Measurements from ENCODE around the gene ZNF32.
"Not testable (repeated sequence)": the region's sequence is repeated elsewhere in the genome, so short reads cannot be mapped to it uniquely, and the experiment has no call there.

ZNF32 gene

DNA sequence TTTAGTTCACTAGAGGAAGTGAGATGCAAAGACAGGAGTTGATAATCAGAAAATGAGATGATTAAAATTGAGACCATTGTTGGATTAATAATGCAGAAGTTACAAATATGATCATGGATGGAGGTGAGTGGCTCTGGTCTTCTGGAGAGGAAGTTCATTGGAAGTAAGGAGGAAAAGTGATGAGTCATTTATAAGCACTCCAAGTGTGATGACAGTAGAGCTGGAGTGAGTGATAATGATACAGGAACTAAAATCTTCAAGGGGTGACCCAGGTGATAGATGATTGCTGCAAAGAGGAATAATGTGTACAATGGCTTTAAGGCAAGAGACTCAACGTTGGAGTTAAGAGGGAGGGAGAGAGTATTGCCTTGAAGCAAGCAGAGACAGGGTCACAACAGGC lies 20.7 kb downstream of the ZNF32 start:
- no peaks in the 10 kb centered on the region for H3K4me1 ChIP-seq (ENCODE audit: control insufficient read depth in 1 of 2, insufficient read depth in 2 of 2, low read length in 2 of 2)
- H3K27me3 ChIP-seq (ENCODE audit: low read depth, low read length), result no peaks in the 10 kb centered on the region
- no peaks in the 10 kb centered on the region for H3K36me3 ChIP-seq (ENCODE audit: control insufficient read depth in 1 of 2, insufficient read depth in 2 of 2, low read length in 2 of 2)
- H3K9me3 ChIP-seq (ENCODE audit: control insufficient read depth in 1 of 2, low read length in 2 of 2), result peaks cover 0 to 6% of the 10 kb centered on the region in 2 donors
- H3K4me3 ChIP-seq (ENCODE audit: low read depth in 1 of 2, low read length in 2 of 2), result no peak overlapping the region
- H3K27ac ChIP-seq (ENCODE audit: low read length), result no peak overlapping the region

DNA sequence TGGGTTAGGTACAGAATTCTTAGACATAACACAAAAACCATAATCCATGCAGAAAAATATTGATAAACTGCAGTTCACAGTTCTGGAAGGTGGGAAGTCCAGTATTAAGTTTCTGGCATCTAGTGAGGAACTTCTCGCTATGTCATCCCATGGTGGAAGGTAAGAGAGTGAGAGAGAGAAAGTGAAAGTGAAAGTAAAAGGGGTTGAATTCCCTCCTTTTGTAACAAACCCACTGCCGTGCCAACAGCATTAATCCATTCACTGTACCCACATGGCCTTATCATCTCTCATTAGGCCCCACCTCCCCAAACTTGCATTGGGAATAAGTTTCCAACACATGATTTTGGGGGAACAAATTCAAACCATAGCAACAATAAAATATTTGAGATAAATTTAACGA lies 25.3 kb downstream of the ZNF32 start:
- no peaks in the 10 kb centered on the region for H3K4me1 ChIP-seq (ENCODE audit: control insufficient read depth in 1 of 2, insufficient read depth in 2 of 2, low read length in 2 of 2)
- no peaks in the 10 kb centered on the region for H3K36me3 ChIP-seq (ENCODE audit: control insufficient read depth in 1 of 2, insufficient read depth in 2 of 2, low read length in 2 of 2)
- no peaks in the 10 kb centered on the region for H3K27me3 ChIP-seq (ENCODE audit: low read depth, low read length)
- H3K9me3 ChIP-seq (ENCODE audit: control insufficient read depth in 1 of 2, low read length in 2 of 2), result peaks cover 0 to 3% of the 10 kb centered on the region in 2 donors
- H3K27ac ChIP-seq (ENCODE audit: low read length), result no peak overlapping the region
- H3K4me3 ChIP-seq (ENCODE audit: low read depth in 1 of 2, low read length in 2 of 2), result peak overlapping the region; percentile 32 to 38

DNA sequence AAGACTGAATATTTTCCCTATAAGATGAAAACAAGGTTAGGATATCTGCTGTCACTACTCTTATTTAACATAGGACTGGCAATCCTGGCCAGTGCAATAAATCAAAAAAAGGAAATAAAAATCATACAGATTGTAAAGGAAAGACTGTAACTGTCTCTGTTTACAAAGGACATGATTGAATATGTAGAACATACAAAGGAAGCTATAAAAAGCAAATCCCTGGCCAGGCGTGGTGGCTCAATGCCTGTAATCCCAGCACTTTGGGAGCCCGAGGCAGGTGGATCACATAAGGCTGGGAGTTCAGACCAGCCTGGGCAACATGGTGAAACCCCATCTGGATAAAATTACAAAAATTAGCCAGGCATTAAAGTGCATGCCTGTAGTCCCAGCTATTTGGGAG lies 26.6 kb downstream of the ZNF32 start:
- H3K9me3 ChIP-seq (ENCODE audit: control insufficient read depth in 1 of 2, low read length in 2 of 2), result peaks cover 1 to 7% of the 10 kb centered on the region in 2 donors
- peaks cover 0 to 2% of the 10 kb centered on the region in 2 donors for H3K36me3 ChIP-seq (ENCODE audit: control insufficient read depth in 1 of 2, insufficient read depth in 2 of 2, low read length in 2 of 2)
- H3K27me3 ChIP-seq (ENCODE audit: low read depth, low read length), result no peaks in the 10 kb centered on the region
- no peak overlapping the region for H3K4me3 ChIP-seq (ENCODE audit: low read depth in 1 of 2, low read length in 2 of 2)
- no peak overlapping the region for H3K27ac ChIP-seq (ENCODE audit: low read length)
- no peaks in the 10 kb centered on the region for H3K4me1 ChIP-seq (ENCODE audit: control insufficient read depth in 1 of 2, insufficient read depth in 2 of 2, low read length in 2 of 2)

DNA sequence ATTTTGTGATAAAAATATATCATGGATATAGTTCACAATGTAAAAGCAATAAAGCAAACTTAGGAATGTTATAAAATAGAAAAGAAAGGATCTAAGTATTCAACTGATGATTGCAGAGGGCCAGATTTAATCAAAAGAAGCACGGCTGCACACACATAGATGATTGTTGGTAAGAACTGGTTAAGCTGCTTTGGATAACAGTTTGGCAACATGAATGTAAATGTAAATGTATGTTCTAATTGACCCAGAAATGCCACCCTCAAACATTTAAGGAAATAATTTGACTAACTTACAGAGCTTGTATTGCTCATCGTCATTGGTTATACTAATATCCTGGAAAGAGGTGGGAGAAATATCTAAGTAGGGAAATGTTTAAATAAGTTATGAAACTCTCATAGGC lies 29.3 kb downstream of the ZNF32 start:
- peaks cover 6 to 19% of the 10 kb centered on the region in 2 donors for H3K36me3 ChIP-seq (ENCODE audit: control insufficient read depth in 1 of 2, insufficient read depth in 2 of 2, low read length in 2 of 2)
- H3K27ac ChIP-seq (ENCODE audit: low read length), result no peak overlapping the region
- peaks cover 14 to 21% of the 10 kb centered on the region in 2 donors for H3K9me3 ChIP-seq (ENCODE audit: control insufficient read depth in 1 of 2, low read length in 2 of 2)
- H3K4me1 ChIP-seq (ENCODE audit: control insufficient read depth in 1 of 2, insufficient read depth in 2 of 2, low read length in 2 of 2), result no peaks in the 10 kb centered on the region
- no peak overlapping the region for H3K4me3 ChIP-seq (ENCODE audit: low read depth in 1 of 2, low read length in 2 of 2)
- no peaks in the 10 kb centered on the region for H3K27me3 ChIP-seq (ENCODE audit: low read depth, low read length)

DNA sequence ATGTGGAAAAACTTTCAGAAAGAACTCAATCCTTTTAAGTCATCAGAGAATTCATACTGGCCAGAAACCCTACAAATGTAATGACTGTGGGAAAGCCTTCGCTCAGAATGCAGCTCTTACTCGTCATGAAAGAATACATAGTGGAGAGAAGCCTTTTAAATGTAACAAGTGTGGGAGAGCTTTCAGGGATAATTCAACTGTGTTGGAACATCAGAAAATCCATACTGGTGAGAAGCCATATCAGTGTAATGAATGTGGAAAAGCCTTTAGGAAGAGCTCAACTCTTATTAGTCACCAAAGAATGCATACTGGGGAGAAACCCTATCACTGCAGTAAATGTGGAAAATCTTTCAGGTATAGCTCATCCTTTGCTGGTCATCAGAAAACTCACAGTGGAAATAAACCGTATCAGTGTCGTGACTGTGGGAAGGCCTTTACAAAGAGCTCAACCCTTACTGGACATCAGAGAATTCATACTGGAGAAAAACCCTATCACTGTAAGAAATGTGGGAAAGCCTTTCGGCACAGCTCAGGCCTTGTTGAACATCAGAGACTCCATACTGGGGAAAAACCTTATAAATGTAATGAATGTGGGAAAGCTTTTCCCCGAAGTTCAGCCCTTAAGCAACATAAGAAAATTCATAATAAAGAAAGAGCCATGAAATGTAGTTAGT lies 31.8 kb downstream of the ZNF32 start:
- Histone ChIP-seq H3K9me3 (ENCODE audit: control insufficient read depth in 1 of 2, low read length in 2 of 2) (peaks cover 14 to 21% of the 10 kb centered on the region in 2 donors), H3K4me1 (ENCODE audit: control insufficient read depth in 1 of 2, insufficient read depth in 2 of 2, low read length in 2 of 2) (no peaks in the 10 kb centered on the region), H3K27ac (ENCODE audit: low read length) (no peak overlapping the region), H3K36me3 (ENCODE audit: control insufficient read depth in 1 of 2, insufficient read depth in 2 of 2, low read length in 2 of 2) (peaks cover 6 to 32% of the 10 kb centered on the region in 2 donors), H3K4me3 (ENCODE audit: low read depth in 1 of 2, low read length in 2 of 2) (peak overlapping the region in 1 of 2 donors; percentile 4), H3K27me3 (ENCODE audit: low read depth, low read length) (no peaks in the 10 kb centered on the region)

DNA sequence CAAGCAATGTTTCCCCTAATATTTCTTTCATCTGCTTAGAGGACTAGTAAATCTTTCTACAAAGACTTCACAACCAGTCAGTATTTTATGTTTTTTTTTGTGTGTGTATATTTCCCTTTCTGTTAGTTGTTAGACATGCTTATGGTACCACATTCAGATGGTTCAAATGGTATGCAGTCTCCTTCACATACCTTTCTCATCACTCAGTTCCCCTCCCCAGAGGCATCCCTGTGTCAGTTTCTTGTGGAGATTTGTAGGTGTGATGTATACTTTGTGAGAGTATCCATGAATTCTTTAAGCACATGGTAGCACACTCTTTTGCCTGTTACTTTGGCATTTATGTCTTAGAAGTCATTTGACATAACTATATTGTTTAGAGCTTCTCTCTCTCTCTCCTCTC lies 38.0 kb downstream of the ZNF32 start:
- H3K27ac ChIP-seq (ENCODE audit: low read length), result no peak overlapping the region
- H3K4me1 ChIP-seq (ENCODE audit: control insufficient read depth in 1 of 2, insufficient read depth in 2 of 2, low read length in 2 of 2), result peaks cover 4 to 12% of the 10 kb centered on the region in 2 donors
- H3K27me3 ChIP-seq (ENCODE audit: low read depth, low read length), result no peaks in the 10 kb centered on the region
- peaks cover 0 to under 1% of the 10 kb centered on the region in 2 donors for H3K9me3 ChIP-seq (ENCODE audit: control insufficient read depth in 1 of 2, low read length in 2 of 2)
- H3K36me3 ChIP-seq (ENCODE audit: control insufficient read depth in 1 of 2, insufficient read depth in 2 of 2, low read length in 2 of 2), result peaks cover 0 to 28% of the 10 kb centered on the region in 2 donors
- H3K4me3 ChIP-seq (ENCODE audit: low read depth in 1 of 2, low read length in 2 of 2), result no peak overlapping the region

DNA sequence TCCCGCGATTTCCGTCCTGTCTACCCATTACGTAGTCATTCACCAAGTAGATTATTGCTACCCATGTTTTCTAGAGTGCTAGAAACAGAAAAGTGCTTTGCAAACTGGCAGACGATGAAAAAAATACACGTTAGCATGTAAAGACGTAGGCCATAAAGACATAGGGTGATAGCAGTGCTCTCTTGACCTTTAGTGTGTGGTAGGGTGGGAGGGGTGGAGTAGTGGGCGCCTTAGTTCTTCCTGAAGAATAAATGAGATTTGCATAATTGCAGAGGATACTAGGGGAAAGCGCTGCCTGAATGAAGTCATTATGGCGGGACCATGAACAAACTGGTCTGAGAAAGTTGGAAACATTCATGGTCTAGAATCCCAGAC lies 41.5 kb downstream of the ZNF32 start:
- Histone ChIP-seq H3K9me3 (ENCODE audit: control insufficient read depth in 1 of 2, low read length in 2 of 2) (no peaks in the 10 kb centered on the region), H3K27ac (ENCODE audit: low read length) (no peak overlapping the region), H3K27me3 (ENCODE audit: low read depth, low read length) (no peaks in the 10 kb centered on the region), H3K36me3 (ENCODE audit: control insufficient read depth in 1 of 2, insufficient read depth in 2 of 2, low read length in 2 of 2) (peaks cover 0 to 12% of the 10 kb centered on the region in 2 donors), H3K4me1 (ENCODE audit: control insufficient read depth in 1 of 2, insufficient read depth in 2 of 2, low read length in 2 of 2) (peaks cover 4 to 12% of the 10 kb centered on the region in 2 donors), H3K4me3 (ENCODE audit: low read depth in 1 of 2, low read length in 2 of 2) (peak overlapping the region; percentile 75 to 80)

DNA sequence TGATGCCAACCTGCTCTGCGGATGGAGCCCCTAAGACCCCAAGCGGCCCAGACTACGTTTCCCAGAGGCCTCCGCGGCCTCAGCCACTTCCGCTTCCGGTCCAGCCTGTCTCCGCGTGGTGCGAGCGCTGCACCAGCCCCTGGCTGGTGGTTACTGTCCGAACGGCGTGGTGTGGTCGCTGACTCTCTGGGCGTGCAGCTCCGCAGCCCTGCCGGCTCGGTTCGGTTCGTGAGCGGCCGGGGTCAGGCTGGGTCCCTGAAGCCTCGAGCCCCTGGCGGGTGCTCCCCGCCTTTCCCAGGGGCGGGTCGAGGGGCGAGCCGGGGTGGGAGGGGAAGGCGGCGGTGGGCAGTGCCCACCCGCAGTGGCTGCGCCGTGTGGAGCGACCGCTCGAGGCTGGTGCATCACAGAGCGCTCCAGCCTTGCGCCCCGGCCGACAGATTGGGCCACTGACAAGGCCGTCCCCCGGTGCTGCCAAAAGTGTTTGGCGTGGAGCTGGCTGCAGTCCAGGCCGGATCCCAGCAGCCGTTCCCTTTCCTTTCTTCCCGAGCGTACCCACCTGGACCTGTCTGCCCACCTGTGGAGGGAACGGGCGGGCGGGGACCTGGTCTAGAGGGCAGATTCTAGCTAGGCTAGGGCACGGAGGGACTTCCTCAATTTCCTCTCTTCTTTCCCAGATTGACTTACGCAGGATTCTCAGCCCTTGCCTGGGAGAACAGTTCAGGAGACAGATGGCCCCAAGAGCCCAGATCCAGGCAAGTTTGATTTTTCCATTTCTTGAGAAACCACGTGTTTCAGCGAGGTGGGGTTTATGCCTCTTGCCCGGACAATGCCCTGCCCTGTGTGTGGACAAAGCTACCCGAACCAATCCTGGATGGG lies 42.1 kb downstream of the ZNF32 start, which contains the start of gene ZNF485:
Gene ZNF485, plus strand, starts transcription at position 116 of the 876 bp plus-strand sequence. Its CDS starts 613 bp downstream, at position 729.
- Histone ChIP-seq H3K27me3 (ENCODE audit: low read depth, low read length) (no peaks in the 10 kb centered on the region), H3K27ac (ENCODE audit: low read length) (no peak within 1 kb of the TSS), H3K36me3 (ENCODE audit: control insufficient read depth in 1 of 2, insufficient read depth in 2 of 2, low read length in 2 of 2) (peaks cover 0 to 12% of the 10 kb centered on the region in 2 donors), H3K9me3 (ENCODE audit: control insufficient read depth in 1 of 2, low read length in 2 of 2) (no peaks in the 10 kb centered on the region), H3K4me3 (ENCODE audit: low read depth in 1 of 2, low read length in 2 of 2) (peak within 1 kb of the TSS; percentile 75 to 80), H3K4me1 (ENCODE audit: control insufficient read depth in 1 of 2, insufficient read depth in 2 of 2, low read length in 2 of 2) (peaks cover 4 to 12% of the 10 kb centered on the region in 2 donors)

DNA sequence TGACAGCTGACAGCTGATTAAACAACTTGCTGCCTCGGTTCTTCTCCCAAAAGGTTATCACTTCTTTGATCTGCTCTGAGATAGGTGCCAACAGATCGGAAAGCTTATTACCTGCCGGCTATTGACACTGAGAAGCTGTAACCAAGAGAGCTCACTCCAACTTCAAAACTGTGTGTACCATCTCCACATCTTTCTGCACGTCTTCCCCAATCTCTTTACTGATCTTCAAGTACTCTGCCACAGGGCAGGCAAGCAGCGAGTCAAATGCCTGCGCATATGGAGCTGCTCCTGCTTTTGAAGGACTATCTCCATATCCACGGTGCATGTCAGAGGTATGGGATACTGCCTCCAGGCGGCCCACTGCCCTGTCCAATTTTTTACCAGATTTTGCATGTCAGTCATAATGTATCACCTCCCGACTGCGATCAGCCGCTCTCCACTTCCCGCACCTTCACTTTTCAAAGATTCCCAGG lies 42.8 kb downstream of the ZNF32 start:
- peaks cover 0 to 12% of the 10 kb centered on the region in 2 donors for H3K36me3 ChIP-seq (ENCODE audit: control insufficient read depth in 1 of 2, insufficient read depth in 2 of 2, low read length in 2 of 2)
- H3K4me3 ChIP-seq (ENCODE audit: low read depth in 1 of 2, low read length in 2 of 2), result peak overlapping the region; percentile 75 to 80
- H3K27ac ChIP-seq (ENCODE audit: low read length), result no peak overlapping the region
- no peaks in the 10 kb centered on the region for H3K27me3 ChIP-seq (ENCODE audit: low read depth, low read length)
- H3K9me3 ChIP-seq (ENCODE audit: control insufficient read depth in 1 of 2, low read length in 2 of 2), result no peaks in the 10 kb centered on the region
- H3K4me1 ChIP-seq (ENCODE audit: control insufficient read depth in 1 of 2, insufficient read depth in 2 of 2, low read length in 2 of 2), result peaks cover 4 to 12% of the 10 kb centered on the region in 2 donors

DNA sequence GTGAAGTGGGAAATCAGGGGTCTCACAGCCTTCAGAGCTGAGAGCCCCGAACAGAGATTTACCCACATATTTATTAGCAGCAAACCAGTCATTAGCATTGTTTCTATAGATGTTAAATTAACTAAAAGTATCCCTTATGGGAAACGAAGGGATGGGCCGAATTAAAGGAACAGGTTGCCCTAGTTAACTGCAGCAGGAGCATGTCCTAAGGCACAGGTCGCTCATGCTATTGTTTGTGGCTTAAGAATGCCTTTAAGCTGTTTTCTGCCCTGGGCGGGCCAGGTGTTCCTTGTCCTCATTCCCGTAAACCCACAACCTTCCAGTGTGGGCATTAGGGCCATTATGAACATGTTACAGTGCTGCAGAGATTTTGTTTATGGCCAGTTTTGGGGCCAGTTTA lies 47.1 kb downstream of the ZNF32 start:
- H3K27ac ChIP-seq (ENCODE audit: low read length); H3K36me3 ChIP-seq (ENCODE audit: control insufficient read depth in 1 of 2, insufficient read depth in 2 of 2, low read length in 2 of 2); H3K4me1 ChIP-seq (ENCODE audit: control insufficient read depth in 1 of 2, insufficient read depth in 2 of 2, low read length in 2 of 2); H3K27me3 ChIP-seq (ENCODE audit: low read depth, low read length); H3K9me3 ChIP-seq (ENCODE audit: control insufficient read depth in 1 of 2, low read length in 2 of 2); H3K4me3 ChIP-seq (ENCODE audit: low read depth in 1 of 2, low read length in 2 of 2): not testable (repeated sequence)

DNA sequence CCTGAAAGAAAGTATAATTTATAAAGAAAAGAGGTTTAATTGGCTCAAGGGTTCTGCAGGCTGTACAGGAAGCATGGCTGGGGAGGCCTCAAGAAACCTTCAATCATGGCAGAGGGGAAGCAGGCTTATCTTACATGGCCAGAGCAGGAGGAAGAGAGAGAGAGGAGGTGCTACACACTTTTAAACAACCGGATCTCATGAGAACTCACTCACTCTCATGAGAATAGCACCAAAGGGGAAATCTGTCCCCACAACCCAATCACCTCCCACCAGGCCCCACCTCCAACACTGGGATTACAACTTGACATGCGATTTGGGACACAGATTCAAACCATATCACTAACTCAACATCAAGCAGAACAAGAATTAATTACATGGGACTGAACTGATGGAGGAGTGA lies 49.3 kb downstream of the ZNF32 start:
- Histone ChIP-seq H3K36me3 (ENCODE audit: control insufficient read depth in 1 of 2, insufficient read depth in 2 of 2, low read length in 2 of 2) (no peaks in the 10 kb centered on the region), H3K27ac (ENCODE audit: low read length) (no peak overlapping the region), H3K4me1 (ENCODE audit: control insufficient read depth in 1 of 2, insufficient read depth in 2 of 2, low read length in 2 of 2) (peaks cover 0 to 5% of the 10 kb centered on the region in 2 donors), H3K4me3 (ENCODE audit: low read depth in 1 of 2, low read length in 2 of 2) (no peak overlapping the region), H3K27me3 (ENCODE audit: low read depth, low read length) (no peaks in the 10 kb centered on the region), H3K9me3 (ENCODE audit: control insufficient read depth in 1 of 2, low read length in 2 of 2) (no peaks in the 10 kb centered on the region)

All from muscle layer of duodenum (tissue), 2 donors.